A673 (cell line): Measurements from ENCODE around the gene ITGB2. TPM values are rescaled to one million over a fixed set of nuclear protein-coding genes. Genes with fewer than 3 reads are reported as not detected.
A peak's percentile ranks its signal among the peaks of the same experiment; 100 is the strongest.

Source experiments
- BruUV-seq: library from RNA; stranded (reverse); fragments of 400-500 nt; replicated peaks from 2 replicates; lab custom pipeline; 2021; lab: Mats Ljungman, UMichigan
- CTCF ChIA-PET: fragments of 300-600 bp; sonication (Branson Sonifier 250); formaldehyde crosslinking; loops from one replicate; lab custom pipeline; 2022; ENCODE audit warnings: antibody characterized with exemption; lab: Charles Lee
- POLR2A ChIA-PET: fragments of 300-600 bp; sonication (Branson Sonifier 250); formaldehyde crosslinking; loops from one replicate; lab custom pipeline; 2022; ENCODE audit warnings: antibody characterized with exemption; ENCODE audit not compliant: low non-redundant PET; lab: Charles Lee
- DNase-seq: peaks from one replicate; pipeline ENCODE4 v3.0.0-alpha.2; 2015; ENCODE audit warnings: low spot score
- H3K27ac ChIP-seq: fragments of 200-600 bp; sonication (generic); 2 replicates; pipeline ENCODE4 v1.5.1; 2016; ENCODE audit warnings: mixed run types, low read depth, mild to moderate bottlenecking, mixed read lengths, antibody characterized with exemption, low read length; ENCODE audit not compliant: poor library complexity, severe bottlenecking
- H3K27me3 ChIP-seq: fragments of 200-600 bp; sonication (generic); replicated peaks from 2 replicates; pipeline ENCODE4 v1.6.1; 2017; ENCODE audit warnings: mixed run types, low read depth, mild to moderate bottlenecking, mixed read lengths, antibody characterized with exemption, low read length; ENCODE audit not compliant: insufficient read depth, poor library complexity
- H3K36me3 ChIP-seq: fragments of 200-600 bp; sonication (generic); 2 replicates; pipeline ENCODE4 v1.6.1; 2016; ENCODE audit warnings: mixed run types, mild to moderate bottlenecking, mixed read lengths, antibody characterized with exemption, low read length; ENCODE audit not compliant: insufficient read depth, poor library complexity, severe bottlenecking
- H3K4me1 ChIP-seq: fragments of 200-600 bp; sonication (generic); 2 replicates; pipeline ENCODE4 v1.6.1; 2017; ENCODE audit warnings: mixed run types, mild to moderate bottlenecking, mixed read lengths, antibody characterized with exemption, low read length; ENCODE audit not compliant: insufficient read depth, poor library complexity, severe bottlenecking
- H3K4me3 ChIP-seq: fragments of 200-600 bp; sonication (generic); 2 replicates; pipeline ENCODE4 v1.5.1; 2016; ENCODE audit warnings: low read depth, mixed run types, mild to moderate bottlenecking, mixed read lengths, low read length; ENCODE audit not compliant: poor library complexity, severe bottlenecking
- H3K9me3 ChIP-seq: fragments of 200-600 bp; sonication (generic); 2 replicates; pipeline ENCODE4 v1.6.1; 2016; ENCODE audit warnings: mixed run types, low read depth, mild to moderate bottlenecking, mixed read lengths, antibody characterized with exemption, low read length; ENCODE audit not compliant: poor library complexity, severe bottlenecking
- EZH2 ChIP-seq: fragments of 200-600 bp; sonication (generic); IDR thresholded peaks from 2 replicates; pipeline ENCODE4 v1.6.1; 2017; ENCODE audit warnings: borderline replicate concordance, low read depth, mild to moderate bottlenecking, mixed read lengths, antibody characterized with exemption, low read length; ENCODE audit not compliant: poor library complexity, severe bottlenecking
- intact Hi-C: fragments of 100-400 bp; cut with micrococcal nuclease; formaldehyde crosslinking; loops from one replicate; pipeline ENCODE4 v1.10.0; 2022; ENCODE audit not compliant: unreplicated experiment
- total RNA-seq: library from RNA; stranded (reverse); gene quantifications from 2 replicates; pipeline ENCODE4 v1.2.3, GENCODE V29; 2021
- TF ChIP-seq, protein P1 (sequence below): fragments of 300-800, 200-600 bp; sonication (generic); conservative IDR thresholded peaks from 2 replicates; pipeline ENCODE4 v1.5.1; 2017; ENCODE audit warnings: low read depth, mild to moderate bottlenecking, antibody characterized with exemption, low read length, moderate library complexity, mixed read lengths

Gene ITGB2
- total RNA-seq, 1 experiment from 2014 or later, result 5.0 TPM

GRCh38 chr21:44959376-44960091, 38.8 kb upstream of the ITGB2 start:
- ChIA-PET POLR2A (no interaction called here), CTCF (no interaction called here)
- Histone ChIP-seq H3K36me3 (peaks cover 87% of the 10 kb centered on the region), H3K27ac (peak overlapping the region; percentile 69), H3K4me3 (no peak overlapping the region), H3K9me3 (no peaks in the 10 kb centered on the region), H3K27me3 (no peaks in the 10 kb centered on the region), H3K4me1 (peaks cover 45% of the 10 kb centered on the region)
- TF ChIP-seq, protein P1, sequence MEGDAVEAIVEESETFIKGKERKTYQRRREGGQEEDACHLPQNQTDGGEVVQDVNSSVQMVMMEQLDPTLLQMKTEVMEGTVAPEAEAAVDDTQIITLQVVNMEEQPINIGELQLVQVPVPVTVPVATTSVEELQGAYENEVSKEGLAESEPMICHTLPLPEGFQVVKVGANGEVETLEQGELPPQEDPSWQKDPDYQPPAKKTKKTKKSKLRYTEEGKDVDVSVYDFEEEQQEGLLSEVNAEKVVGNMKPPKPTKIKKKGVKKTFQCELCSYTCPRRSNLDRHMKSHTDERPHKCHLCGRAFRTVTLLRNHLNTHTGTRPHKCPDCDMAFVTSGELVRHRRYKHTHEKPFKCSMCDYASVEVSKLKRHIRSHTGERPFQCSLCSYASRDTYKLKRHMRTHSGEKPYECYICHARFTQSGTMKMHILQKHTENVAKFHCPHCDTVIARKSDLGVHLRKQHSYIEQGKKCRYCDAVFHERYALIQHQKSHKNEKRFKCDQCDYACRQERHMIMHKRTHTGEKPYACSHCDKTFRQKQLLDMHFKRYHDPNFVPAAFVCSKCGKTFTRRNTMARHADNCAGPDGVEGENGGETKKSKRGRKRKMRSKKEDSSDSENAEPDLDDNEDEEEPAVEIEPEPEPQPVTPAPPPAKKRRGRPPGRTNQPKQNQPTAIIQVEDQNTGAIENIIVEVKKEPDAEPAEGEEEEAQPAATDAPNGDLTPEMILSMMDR, result no peak
- TF ChIP-seq EZH2, result no peak
- no TSS peak for BruUV-seq
- DNase-seq, result no peak
- intact Hi-C loops, result loop anchor here (5.0 kb wide), 1 partner anchor 168 kb away; no protein-coding TSS in a partner anchor

GRCh38 chr21:44958471-44959191, 37.9 kb upstream of the ITGB2 start:
- H3K4me1 ChIP-seq, result peaks cover 47% of the 10 kb centered on the region
- intact Hi-C loops, result loop anchor here (5.0 kb wide), 1 partner anchor 169 kb away; no protein-coding TSS in a partner anchor
- TF ChIP-seq, protein P1, result no peak
- TF ChIP-seq EZH2, result no peak
- H3K9me3 ChIP-seq, result no peaks in the 10 kb centered on the region
- H3K36me3 ChIP-seq, result peaks cover 90% of the 10 kb centered on the region
- peak; percentile 90 for DNase-seq
- no peaks in the 10 kb centered on the region for H3K27me3 ChIP-seq
- BruUV-seq, result no TSS peak
- peak overlapping the region; percentile 69 for H3K27ac ChIP-seq
- H3K4me3 ChIP-seq, result no peak overlapping the region
- POLR2A ChIA-PET, result no interaction called here
- CTCF ChIA-PET, result interaction anchor here (0.5 to 1.1 kb wide), 2 partner anchors 182 to 1044 kb away, joined by 3 read pairs; no protein-coding TSS in a partner anchor

- CTCF ChIA-PET, result interaction anchor here (1.1 kb wide), 1 partner anchor 182 kb away, joined by 3 read pairs; no protein-coding TSS in a partner anchor
- intact Hi-C loops, result loop anchor here (5.0 kb wide), 1 partner anchor 169 kb away; no protein-coding TSS in a partner anchor
- peaks cover 88% of the 10 kb centered on the region for H3K36me3 ChIP-seq
- DNase-seq, result no peak
- no peaks in the 10 kb centered on the region for H3K9me3 ChIP-seq
- H3K4me1 ChIP-seq, result peaks cover 49% of the 10 kb centered on the region
- TF ChIP-seq, protein P1, result no peak
- no peak for TF ChIP-seq EZH2
- H3K27ac ChIP-seq, result peak overlapping the region; percentile 69
- POLR2A ChIA-PET, result no interaction called here
- BruUV-seq, result no TSS peak
- H3K4me3 ChIP-seq, result no peak overlapping the region
- no peaks in the 10 kb centered on the region for H3K27me3 ChIP-seq
Observed at GRCh38 chr21:44957901-44958451, 37.3 kb upstream of the ITGB2 start.
